ENCODE results near the gene POLG. TPM values are rescaled to one million over a fixed set of nuclear protein-coding genes. Genes with fewer than 3 reads are reported as not detected.
A peak's percentile ranks its signal among the peaks of the same experiment; 100 is the strongest.

Gene POLG
- total RNA-seq, 1 donor from 2014 or later: 25.2 TPM

GRCh38 chr15:89361451-89362202, 27.0 kb upstream of the POLG start:
- Mint-ChIP-seq H3K27me3 (ENCODE audit: insufficient read depth, low read depth) (peaks cover 90% of the 10 kb centered on the region), H3K9me3 (peaks cover 7% of the 10 kb centered on the region), H3K4me1 (peaks cover 29% of the 10 kb centered on the region), H3K4me3 (peak overlapping the region; percentile 60), H3K27ac (no peak overlapping the region), H3K36me3 (no peaks in the 10 kb centered on the region)
- no peak overlapping the region for H3K9ac ChIP-seq
- H3K27me3 ChIP-seq: peaks cover 100% of the 10 kb centered on the region
- no peak overlapping the region for H3K4me3 ChIP-seq
- no peaks in the 10 kb centered on the region for H3K9me3 ChIP-seq (ENCODE audit: low read depth)
- peaks cover 92% of the 10 kb centered on the region for H4K20me1 ChIP-seq (ENCODE audit: low read depth)
- DNase-seq (ENCODE audit: low spot score): peak; percentile 93
- H3K27ac ChIP-seq: no peak overlapping the region
- no peak overlapping the region for H3K4me2 ChIP-seq
- no peak overlapping the region for H2AFZ ChIP-seq (replicated peaks)
- peaks cover 29% of the 10 kb centered on the region for H3F3A ChIP-seq (ENCODE audit: low read depth)
- no peaks in the 10 kb centered on the region for H3K79me2 ChIP-seq (ENCODE audit: low read depth)
- no peaks in the 10 kb centered on the region for H3K36me3 ChIP-seq
- peaks cover 17% of the 10 kb centered on the region for H3K4me1 ChIP-seq
- TF ChIP-seq EZH2 (IDR thresholded peaks at IDR 0.05) (no peak), EZH2phosphoT487 (IDR thresholded peaks at IDR 0.05) (peak; percentile 77), CTCF (IDR thresholded peaks at IDR 0.05) (no peak)

GRCh38 chr15:89360294-89360971, 25.8 kb upstream of the POLG start:
- H3K27ac Mint-ChIP-seq: no peak overlapping the region
- peak; percentile 35 for TF ChIP-seq EZH2 (IDR thresholded peaks at IDR 0.05)
- TF ChIP-seq EZH2phosphoT487 (IDR thresholded peaks at IDR 0.05): peak; percentile 65
- TF ChIP-seq CTCF (IDR thresholded peaks at IDR 0.05): no peak
- Histone ChIP-seq H3K36me3 (no peaks in the 10 kb centered on the region), H3K79me2 (ENCODE audit: low read depth) (no peaks in the 10 kb centered on the region), H3K4me3 (no peak overlapping the region), H3K4me2 (peak overlapping the region; percentile 63), H3K9me3 (ENCODE audit: low read depth) (no peaks in the 10 kb centered on the region), H3K4me1 (peaks cover 17% of the 10 kb centered on the region), H3F3A (ENCODE audit: low read depth) (peaks cover 29% of the 10 kb centered on the region), H2AFZ (replicated peaks) (no peak overlapping the region), H4K20me1 (ENCODE audit: low read depth) (peaks cover 80% of the 10 kb centered on the region), H3K27me3 (peaks cover 100% of the 10 kb centered on the region), H3K9ac (no peak overlapping the region), H3K27ac (no peak overlapping the region)
- peak; percentile 81 for DNase-seq (ENCODE audit: low spot score)
- no peaks in the 10 kb centered on the region for H3K36me3 Mint-ChIP-seq
- H3K4me1 Mint-ChIP-seq: peaks cover 30% of the 10 kb centered on the region
- peak overlapping the region; percentile 60 for H3K4me3 Mint-ChIP-seq
- H3K27me3 Mint-ChIP-seq (ENCODE audit: insufficient read depth, low read depth): peaks cover 82% of the 10 kb centered on the region
- H3K9me3 Mint-ChIP-seq: peaks cover 4% of the 10 kb centered on the region

GRCh38 chr15:89359471-89360293, 25.1 kb upstream of the POLG start:
- H3K27me3 ChIP-seq: peaks cover 100% of the 10 kb centered on the region
- H4K20me1 ChIP-seq (ENCODE audit: low read depth): peaks cover 73% of the 10 kb centered on the region
- H3K36me3 ChIP-seq: no peaks in the 10 kb centered on the region
- H3K36me3 Mint-ChIP-seq: no peaks in the 10 kb centered on the region
- H3K27ac ChIP-seq: no peak overlapping the region
- H3K79me2 ChIP-seq (ENCODE audit: low read depth): no peaks in the 10 kb centered on the region
- peaks cover 30% of the 10 kb centered on the region for H3K4me1 Mint-ChIP-seq
- peak; percentile 35 for DNase-seq (ENCODE audit: low spot score)
- H3K9me3 Mint-ChIP-seq: peaks cover 3% of the 10 kb centered on the region
- peaks cover 82% of the 10 kb centered on the region for H3K27me3 Mint-ChIP-seq (ENCODE audit: insufficient read depth, low read depth)
- peak; percentile 62 for TF ChIP-seq EZH2phosphoT487 (IDR thresholded peaks at IDR 0.05)
- TF ChIP-seq CTCF (IDR thresholded peaks at IDR 0.05): no peak
- TF ChIP-seq EZH2 (IDR thresholded peaks at IDR 0.05): peak; percentile 69
- H3K9me3 ChIP-seq (ENCODE audit: low read depth): no peaks in the 10 kb centered on the region
- peaks cover 29% of the 10 kb centered on the region for H3F3A ChIP-seq (ENCODE audit: low read depth)
- no peak overlapping the region for H3K4me3 ChIP-seq
- H3K4me2 ChIP-seq: peak overlapping the region; percentile 63
- H3K27ac Mint-ChIP-seq: no peak overlapping the region
- H2AFZ ChIP-seq (replicated peaks): no peak overlapping the region
- peaks cover 17% of the 10 kb centered on the region for H3K4me1 ChIP-seq
- no peak overlapping the region for H3K9ac ChIP-seq
- peak overlapping the region; percentile 18 for H3K4me3 Mint-ChIP-seq
